ENCODE results near the gene NXPE3.
"Not testable (repeated sequence)": the region's sequence is repeated elsewhere in the genome, so short reads cannot be mapped to it uniquely, and the experiment has no call there.

The NXPE3 gene

GRCh38 chr3:101779047-101779821 is at the start of gene NXPE3:
NXPE3 (plus strand) TSS chr3:101779211; CDS start chr3:101785597, 6,386 bp downstream.
- no peak for DNase-seq (ENCODE audit: low read depth)
- peak within 1 kb of the TSS; percentile 83 for H3K4me3 ChIP-seq (ENCODE audit: control insufficient read depth, low read depth, low read length)
- TF ChIP-seq, protein P1, sequence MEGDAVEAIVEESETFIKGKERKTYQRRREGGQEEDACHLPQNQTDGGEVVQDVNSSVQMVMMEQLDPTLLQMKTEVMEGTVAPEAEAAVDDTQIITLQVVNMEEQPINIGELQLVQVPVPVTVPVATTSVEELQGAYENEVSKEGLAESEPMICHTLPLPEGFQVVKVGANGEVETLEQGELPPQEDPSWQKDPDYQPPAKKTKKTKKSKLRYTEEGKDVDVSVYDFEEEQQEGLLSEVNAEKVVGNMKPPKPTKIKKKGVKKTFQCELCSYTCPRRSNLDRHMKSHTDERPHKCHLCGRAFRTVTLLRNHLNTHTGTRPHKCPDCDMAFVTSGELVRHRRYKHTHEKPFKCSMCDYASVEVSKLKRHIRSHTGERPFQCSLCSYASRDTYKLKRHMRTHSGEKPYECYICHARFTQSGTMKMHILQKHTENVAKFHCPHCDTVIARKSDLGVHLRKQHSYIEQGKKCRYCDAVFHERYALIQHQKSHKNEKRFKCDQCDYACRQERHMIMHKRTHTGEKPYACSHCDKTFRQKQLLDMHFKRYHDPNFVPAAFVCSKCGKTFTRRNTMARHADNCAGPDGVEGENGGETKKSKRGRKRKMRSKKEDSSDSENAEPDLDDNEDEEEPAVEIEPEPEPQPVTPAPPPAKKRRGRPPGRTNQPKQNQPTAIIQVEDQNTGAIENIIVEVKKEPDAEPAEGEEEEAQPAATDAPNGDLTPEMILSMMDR (IDR thresholded peaks at IDR 0.05; ENCODE audit: control insufficient read depth, insufficient read depth, low read depth, low read length, missing control alignments) = no peak

DNA sequence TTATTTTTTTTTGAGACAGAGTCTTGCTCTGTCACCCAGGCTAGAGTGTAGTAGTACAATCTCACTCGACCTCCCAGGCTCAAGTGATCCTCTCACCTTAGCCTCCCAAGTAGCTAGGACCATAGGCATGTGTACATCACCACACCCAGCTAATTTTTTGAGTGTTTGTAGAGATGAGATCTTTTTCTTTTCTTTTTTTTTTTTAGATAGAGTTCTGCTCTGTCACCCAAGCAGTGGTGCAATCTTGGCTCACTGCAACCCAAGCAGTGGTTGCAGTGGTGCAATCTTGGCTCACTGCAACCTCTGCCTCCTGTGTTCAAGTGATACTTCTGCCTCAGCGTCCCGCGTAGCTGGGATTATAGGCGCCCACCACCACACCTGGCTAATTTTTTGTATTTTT is 49.4 kb upstream of the NXPE3 start:
- DNase-seq (ENCODE audit: low read depth) = no peak
- H3K4me3 ChIP-seq (ENCODE audit: control insufficient read depth, low read depth, low read length) = no peak overlapping the region
- TF ChIP-seq, protein P1 (IDR thresholded peaks at IDR 0.05; ENCODE audit: control insufficient read depth, insufficient read depth, low read depth, low read length, missing control alignments) = no peak

GRCh38 chr3:101730839-101731238 is 48.2 kb upstream of the NXPE3 start:
- no peak overlapping the region for H3K4me3 ChIP-seq (ENCODE audit: control insufficient read depth, low read depth, low read length)
- TF ChIP-seq, protein P1 (IDR thresholded peaks at IDR 0.05; ENCODE audit: control insufficient read depth, insufficient read depth, low read depth, low read length, missing control alignments) = no peak
- DNase-seq (ENCODE audit: low read depth) = no peak

- DNase-seq (ENCODE audit: low read depth) = no peak
- no peak overlapping the region for H3K4me3 ChIP-seq (ENCODE audit: control insufficient read depth, low read depth, low read length)
- TF ChIP-seq, protein P1 (IDR thresholded peaks at IDR 0.05; ENCODE audit: control insufficient read depth, insufficient read depth, low read depth, low read length, missing control alignments) = no peak
These were observed 46.8 kb upstream of the NXPE3 start for GRCh38 chr3:101732240-101732641.

- TF ChIP-seq, protein P1 (IDR thresholded peaks at IDR 0.05; ENCODE audit: control insufficient read depth, insufficient read depth, low read depth, low read length, missing control alignments) = no peak
- H3K4me3 ChIP-seq (ENCODE audit: control insufficient read depth, low read depth, low read length) = no peak overlapping the region
- no peak for DNase-seq (ENCODE audit: low read depth)
These were observed 43.2 kb upstream of the NXPE3 start for GRCh38 chr3:101735833-101736232.

GRCh38 chr3:101741914-101742313 is 37.1 kb upstream of the NXPE3 start:
- not testable (repeated sequence) for DNase-seq (ENCODE audit: low read depth); H3K4me3 ChIP-seq (ENCODE audit: control insufficient read depth, low read depth, low read length)

DNA sequence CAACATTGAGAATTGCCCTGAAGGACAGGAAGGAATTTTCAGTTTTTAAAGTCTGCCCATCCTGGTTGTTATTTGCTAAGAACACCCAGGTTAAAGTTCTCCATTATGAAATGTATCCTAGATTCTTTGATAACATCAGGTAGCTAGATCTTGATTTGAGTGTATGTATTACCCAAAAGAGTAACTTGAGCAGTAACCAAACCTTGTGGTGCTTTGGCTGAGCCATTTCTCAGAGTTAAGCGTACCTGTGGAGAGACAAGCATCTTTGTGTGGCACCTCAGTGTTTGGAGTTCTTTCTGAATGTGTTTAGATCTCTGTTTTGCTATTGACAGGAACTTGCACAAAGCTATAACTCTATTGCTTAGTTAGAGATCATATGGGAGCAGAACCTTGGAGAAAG is 34.2 kb upstream of the NXPE3 start:
- no peak for DNase-seq (ENCODE audit: low read depth)
- TF ChIP-seq, protein P1 (IDR thresholded peaks at IDR 0.05; ENCODE audit: control insufficient read depth, insufficient read depth, low read depth, low read length, missing control alignments) = no peak
- H3K4me3 ChIP-seq (ENCODE audit: control insufficient read depth, low read depth, low read length) = no peak overlapping the region

DNA sequence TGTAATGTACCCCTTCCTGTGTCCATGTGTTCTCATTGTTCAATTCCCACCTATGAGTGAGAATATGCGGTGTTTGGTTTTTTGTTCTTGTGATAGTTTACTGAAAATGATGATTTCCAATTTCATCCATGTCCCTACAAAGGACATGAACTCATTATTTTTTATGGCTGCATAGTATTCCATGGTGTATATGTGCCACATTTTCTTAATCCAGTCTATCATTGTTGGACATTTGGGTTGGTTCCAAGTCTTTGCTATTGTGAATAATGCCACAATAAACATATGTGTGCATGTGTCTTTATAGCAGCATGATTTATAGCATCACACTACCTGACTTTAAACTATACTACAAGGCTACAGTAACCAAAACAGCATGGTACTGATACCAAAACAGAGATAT is 33.1 kb upstream of the NXPE3 start:
- DNase-seq (ENCODE audit: low read depth); H3K4me3 ChIP-seq (ENCODE audit: control insufficient read depth, low read depth, low read length): not testable (repeated sequence)

DNA sequence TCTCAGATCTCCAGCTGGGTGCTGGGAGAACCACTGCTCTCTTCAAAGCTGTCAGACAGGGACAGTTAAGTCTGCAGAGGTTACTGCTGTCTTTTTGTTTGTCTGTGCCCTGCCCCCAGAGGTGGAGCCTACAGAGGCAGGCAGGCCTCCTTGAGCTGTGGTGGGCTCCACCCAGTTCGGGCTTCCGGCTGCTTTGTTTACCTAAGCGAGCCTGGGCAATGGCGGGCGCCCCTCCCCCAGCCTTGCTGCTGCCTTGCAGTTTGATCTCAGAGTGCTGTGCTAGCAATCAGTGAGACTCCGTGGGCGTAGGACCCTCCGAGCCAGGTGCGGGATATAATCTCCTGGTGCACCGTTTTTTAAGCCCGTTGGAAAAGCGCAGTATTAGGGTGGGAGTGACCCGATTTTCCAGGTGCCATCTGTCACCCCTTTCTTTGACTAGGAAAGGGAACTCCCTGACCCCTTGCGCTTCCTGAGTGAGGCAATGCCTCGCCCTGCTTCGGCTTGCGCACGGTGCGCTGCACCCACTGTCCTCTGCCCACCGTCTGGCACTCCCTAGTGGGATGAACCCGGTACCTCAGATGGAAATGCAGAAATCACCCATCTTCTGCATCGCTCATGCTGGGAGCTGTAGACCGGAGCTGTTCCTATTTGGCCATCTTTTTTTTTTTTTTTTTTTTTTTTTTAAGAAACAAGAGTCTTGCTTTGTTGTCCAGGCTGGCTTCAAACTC is 25.5 kb upstream of the NXPE3 start:
- H3K4me3 ChIP-seq (ENCODE audit: control insufficient read depth, low read depth, low read length); DNase-seq (ENCODE audit: low read depth): not testable (repeated sequence)
